Eye (tissue), 1 donor: ENCODE data around the gene OR6K3.
"Not testable (repeated sequence)": the region's sequence is repeated elsewhere in the genome, so short reads cannot be mapped to it uniquely, and the experiment has no call there.

Experiments used
- DNase-seq: peaks from one replicate; pipeline ENCODE4 v3.0.0-alpha.2; 2015

OR6K3 gene, protein sequence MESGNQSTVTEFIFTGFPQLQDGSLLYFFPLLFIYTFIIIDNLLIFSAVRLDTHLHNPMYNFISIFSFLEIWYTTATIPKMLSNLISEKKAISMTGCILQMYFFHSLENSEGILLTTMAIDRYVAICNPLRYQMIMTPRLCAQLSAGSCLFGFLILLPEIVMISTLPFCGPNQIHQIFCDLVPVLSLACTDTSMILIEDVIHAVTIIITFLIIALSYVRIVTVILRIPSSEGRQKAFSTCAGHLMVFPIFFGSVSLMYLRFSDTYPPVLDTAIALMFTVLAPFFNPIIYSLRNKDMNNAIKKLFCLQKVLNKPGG

DNA sequence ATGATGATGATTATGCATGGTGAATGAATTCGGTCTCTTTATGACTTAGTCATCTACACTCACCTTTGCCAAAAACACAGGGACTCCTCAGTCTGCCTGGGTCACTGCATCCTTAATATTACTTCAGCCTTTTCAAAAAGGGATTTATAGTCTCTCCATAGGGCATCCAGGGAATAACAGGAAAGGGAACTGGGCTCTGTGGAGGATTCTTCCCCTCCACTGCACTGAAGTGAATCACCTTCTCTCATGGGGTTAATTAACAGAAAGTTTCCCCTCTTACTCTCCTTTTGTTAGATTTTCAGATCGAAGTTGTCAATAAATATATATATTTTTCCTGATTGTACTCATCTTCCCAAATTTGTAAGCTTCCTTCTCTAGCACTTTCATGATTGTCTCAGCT, at the start of gene OR6K3:
Gene OR6K3 (minus strand): TSS at position 101 of the 400 bp plus-strand sequence. CDS start 2,605 bp downstream, outside the sequence.
- no peak for DNase-seq

DNA sequence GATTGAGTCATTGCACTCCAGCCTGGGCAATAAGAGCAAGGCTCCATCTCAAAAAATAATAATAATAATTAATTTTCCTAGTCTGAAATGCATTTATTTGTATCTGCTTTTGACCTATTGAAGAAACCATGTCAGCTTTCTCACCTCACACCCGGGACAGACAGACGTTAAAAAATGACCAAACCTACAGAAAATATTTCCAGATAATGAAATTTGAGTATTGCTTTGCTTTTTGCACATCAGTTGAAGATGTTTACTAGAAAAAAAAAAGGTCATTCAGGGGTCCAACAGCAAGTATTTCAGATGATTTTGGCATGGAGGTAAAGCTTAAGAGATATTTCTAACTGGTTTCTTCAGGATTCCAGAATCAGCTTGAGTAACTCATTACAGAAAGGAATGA, 33.9 kb upstream of the OR6K3 start, which contains the start of gene OR6K6:
Gene OR6K6 (plus strand): TSS at position 301 of the 400 bp plus-strand sequence. CDS start 168 bp downstream, outside the sequence.
- no peak for DNase-seq

DNA sequence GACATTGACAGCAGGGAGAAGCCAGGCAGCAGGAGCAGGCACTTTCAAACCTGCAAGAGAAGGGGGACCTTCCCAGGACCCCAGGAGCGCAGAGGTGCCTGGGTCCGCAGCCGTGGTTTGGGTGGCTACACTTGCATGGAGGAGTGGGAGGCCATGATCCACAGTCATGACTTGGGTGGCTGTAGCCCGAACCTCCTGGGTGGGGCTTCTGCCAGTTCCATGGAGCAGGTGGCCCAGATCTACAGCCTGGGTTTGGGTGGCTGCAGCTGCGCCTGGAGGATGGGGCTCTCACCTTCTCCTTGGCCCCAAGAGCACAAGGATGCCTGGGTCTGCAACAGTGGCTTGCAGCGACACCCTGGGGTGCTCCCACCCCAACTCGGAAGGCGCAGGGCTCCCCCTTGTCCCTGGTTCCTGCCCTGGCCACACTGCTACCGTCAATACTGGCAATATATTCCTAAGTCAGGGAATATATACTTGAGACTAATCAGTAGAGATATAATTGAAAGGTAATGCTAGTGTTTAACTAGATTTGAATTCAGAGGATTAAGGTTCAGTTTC, 31.7 kb upstream of the OR6K3 start:
- no peak for DNase-seq

DNA sequence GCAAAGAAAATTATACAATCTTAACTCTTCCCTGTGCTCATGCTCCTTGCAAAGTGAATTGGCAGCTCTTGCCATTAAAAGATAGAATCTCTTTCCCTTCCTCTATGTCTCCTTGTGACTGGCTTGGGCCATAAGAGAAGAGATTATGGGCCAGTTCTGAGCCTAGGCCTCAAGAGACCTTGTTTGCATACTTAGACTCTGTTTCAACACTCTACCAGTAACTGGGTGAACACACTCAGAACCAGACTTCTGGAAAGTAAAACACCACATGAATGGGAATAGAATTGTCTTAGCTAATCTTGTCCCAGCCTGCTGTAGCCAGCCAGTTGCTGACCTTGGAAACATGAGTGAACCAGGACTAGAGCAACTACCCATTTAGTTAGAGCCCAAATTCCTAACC, 15.3 kb upstream of the OR6K3 start:
- no peak for DNase-seq

DNA sequence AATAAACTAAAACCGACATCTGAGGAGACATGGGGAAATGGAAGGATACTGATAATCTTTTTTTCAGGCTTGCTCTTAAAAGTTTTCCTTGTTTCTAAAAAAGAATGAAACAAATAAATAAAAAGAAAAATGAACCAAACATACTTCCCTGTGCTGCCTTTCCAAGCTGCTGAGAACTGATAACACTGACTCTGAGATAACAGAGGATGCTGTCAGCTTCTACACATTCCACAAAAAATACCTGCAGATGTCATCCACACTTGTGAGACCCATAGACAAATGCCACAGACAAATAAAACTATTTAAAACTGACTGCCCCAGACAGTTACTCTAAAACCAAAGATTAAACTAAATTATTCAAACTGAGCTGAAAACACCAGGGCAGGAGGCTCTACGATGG, 12.0 kb upstream of the OR6K3 start:
- DNase-seq, result no peak

DNA sequence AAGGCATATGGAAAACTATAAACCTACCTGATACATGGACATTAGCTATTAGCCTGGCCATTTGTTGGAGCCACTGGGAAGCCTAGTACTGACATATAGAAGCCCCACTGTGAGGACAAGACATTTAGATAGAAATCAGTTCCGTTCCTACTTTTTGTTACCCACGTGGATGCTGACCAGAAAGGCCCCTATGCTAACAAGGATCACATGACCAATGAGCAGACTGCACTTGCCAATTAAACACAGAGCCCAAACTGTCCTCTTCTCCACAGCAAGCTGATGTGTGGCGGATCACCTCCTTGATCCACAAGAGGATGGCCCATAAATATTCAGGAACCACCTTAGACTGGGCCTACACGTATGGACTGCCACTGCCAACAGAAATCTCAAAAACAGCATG, 11.2 kb upstream of the OR6K3 start:
- no peak for DNase-seq

DNA sequence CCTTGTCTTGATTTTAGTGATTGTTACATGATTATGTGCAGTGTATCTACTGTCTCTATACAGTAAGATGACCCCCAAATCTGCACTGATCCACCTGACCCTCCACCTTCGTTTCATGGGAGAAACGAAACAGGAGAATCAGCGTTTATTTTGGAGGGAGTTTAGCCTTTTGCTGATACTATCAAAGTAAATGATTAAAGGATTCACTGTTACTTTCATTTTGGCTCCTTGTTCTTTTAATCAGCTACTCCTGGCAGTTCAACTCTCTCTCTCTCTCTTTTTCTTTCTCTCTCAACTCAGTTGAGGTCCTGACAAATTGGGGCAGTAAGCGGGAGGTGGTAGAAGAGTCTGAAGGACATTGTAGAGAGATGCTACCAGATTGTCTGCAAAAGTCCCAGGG, 9.9 kb upstream of the OR6K3 start:
- no peak for DNase-seq

DNA sequence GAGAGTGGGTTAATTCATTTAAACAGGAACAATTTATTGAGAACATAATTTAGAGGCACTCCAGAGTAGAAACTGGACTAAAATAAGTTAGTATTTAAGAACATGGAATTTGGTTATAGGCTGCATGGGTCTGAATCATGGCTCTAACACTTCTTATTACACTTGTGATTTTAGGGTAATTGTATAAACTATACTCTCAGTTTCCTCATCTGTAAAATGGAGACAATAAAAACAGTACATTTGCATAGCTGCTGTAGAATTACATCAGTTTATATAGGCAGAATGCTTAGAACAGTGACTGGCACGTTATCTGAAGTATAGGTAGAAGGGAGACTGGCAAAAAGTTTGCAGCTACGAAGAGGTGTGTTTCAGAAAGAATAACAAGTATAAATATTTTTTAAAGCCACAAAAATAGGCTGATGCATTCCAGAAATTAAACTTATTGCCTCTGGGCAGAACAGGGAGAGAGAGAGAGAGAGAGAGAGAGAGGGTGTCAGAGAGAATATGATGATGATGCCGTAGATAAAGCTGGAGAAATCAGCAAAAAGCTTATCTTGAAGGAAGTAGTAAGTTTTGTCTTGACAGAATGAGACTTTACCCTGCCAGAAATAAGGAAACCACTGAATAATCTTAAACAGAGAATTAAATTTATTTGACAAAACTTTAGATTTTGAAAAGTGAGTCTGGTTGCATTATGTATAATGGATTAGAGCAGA, 8.1 kb upstream of the OR6K3 start:
- no peak for DNase-seq

DNA sequence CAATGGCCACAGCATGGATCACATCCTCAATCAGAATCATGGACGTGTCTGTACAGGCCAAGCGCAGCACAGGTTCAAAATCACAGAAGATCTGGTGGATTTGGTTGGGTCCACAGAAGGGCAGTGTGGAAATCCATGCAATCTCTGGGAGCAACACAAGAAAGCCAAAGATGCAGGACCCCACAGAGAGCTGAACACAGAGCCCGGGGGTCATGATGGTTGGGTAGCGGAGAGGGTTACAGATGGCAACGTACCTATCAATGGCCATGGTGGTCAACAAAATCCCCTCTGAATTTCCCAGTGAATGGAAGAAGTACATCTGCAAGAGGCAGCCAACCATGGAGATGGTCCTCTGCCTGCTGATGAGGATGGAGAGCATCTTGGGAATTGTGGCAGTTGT, 3.9 kb upstream of the OR6K3 start:
- no peak for DNase-seq

DNA sequence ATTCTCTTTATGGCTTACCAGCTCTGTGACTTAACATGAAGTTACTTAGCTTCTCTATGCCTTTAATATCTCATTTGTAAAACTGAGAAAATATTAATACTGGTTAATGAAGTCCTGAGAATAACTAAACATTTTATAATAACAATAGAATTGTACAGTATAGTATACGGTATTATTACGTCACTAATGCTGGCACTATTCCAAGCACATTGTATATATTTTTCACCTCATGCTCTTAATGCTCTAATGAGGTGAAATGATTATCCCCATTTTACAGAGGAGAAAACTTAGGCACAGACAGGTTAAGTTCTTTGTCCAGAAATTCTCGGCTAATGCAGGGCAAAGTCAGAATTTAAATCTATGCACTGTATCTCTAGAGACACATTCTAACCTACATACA, 856 bp downstream of the OR6K3 start:
- no peak for DNase-seq

DNA sequence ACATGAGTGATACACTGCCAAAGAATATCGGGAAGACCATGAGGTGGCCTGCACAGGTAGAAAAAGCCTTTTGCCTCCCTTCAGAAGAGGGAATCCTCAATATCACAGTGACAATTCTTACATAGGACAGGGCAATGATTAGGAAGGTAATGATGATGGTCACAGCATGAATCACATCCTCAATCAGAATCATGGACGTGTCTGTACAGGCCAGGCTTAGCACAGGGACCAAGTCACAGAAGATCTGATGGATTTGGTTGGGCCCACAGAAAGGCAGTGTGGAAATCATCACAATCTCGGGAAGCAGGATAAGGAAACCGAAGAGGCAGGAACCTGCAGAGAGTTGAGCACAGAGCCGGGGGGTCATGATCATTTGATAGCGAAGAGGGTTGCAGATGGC, 3.2 kb downstream of the OR6K3 start:
- DNase-seq, result no peak

DNA sequence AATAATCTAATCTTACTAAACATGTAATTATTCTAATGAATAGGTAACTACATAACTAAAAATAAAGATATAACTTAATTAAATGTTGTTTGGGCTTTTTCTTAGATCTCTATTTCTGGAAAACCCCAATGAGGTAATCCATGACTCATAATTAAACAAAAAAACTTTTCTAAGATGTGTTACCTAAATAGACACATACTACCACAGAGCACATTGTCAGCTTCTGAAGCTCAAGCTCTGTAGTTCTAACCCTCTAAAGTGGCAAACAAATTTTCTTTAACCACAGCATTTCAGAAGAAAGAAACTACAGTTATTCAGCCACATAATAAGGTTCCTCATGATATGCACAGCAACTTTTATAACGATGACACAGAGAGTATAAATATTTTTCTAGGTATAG, 4.2 kb downstream of the OR6K3 start:
- DNase-seq, result no peak

DNA sequence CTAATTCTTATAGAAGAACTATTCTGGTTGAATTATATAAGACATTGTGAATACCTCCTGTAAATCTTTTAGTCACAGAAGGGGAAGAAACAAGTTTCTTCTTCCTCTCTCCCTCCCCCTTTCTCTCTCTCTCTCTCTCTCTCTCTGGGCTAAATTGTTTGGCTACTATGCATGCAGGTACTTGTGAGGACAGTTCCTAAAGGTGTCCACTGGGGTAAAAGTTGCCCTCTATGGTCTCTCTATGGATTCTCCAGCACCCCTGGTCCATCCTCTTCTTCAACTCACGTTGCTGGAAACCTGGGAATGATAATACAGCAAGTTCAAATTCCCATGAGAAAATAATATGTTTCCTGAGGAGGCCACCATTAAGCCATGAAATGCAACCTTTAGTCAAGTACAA, 5.8 kb downstream of the OR6K3 start:
- DNase-seq, result no peak

DNA sequence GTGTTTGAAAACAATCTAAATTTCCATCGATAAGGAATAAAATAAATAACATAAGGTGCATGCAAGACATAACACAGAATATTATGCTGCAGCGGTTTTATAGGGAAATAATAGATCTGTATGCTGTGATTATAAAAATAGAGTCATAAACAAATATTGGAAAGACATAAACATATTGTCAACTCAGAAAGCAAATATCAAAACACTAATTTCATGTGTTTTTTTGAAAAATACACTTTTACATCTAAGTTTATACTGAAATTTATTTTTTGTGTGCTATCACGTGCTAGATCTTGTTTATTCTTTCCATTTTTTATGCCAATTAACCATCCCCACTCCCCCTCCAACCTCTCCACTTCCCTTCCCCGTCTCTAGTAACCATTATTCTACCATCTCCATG, 9.4 kb downstream of the OR6K3 start:
- no peak for DNase-seq

DNA sequence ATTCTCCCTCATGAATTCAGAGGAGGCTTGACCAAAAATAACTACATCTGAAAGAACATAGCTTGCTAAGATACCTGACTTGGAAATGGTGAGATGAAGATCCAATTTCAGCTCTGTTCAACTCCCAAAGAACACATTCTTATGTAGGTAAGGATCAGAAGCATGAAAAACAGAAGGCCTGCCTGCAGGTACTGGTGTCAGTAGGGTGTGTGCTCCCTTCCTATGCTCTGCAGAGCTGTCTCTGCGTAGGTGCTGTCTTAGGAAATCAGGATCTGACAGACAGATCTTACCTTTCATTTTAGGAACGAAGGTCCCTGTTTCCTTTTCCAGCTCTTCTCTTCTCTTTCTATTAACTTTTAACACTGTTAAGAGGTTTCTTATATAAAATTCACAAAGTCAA, 14.4 kb downstream of the OR6K3 start:
- no peak for DNase-seq

DNA sequence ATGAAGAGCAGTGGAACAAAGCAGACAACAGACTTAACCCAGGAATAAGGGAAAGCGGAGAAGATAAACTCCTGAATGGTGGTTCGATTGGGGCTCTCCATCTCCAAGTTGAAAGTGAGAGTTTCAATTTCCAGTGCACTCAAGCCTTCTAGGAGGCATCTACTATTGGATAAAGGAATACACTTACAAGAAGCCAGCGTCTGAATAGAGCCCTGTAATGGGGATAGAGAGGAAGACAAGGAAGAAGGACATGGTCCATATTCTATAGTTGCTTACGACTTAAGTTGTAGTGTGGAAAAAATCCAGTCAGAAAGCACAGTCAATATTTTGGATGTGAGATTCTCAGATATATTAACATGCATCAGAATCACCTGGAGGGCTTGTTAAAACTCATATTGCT, 20.0 kb downstream of the OR6K3 start, which contains the start of gene OR6K2:
Gene OR6K2 (minus strand): TSS at position 101 of the 400 bp plus-strand sequence. CDS start 0 bp downstream, at position 101.
- DNase-seq, result no peak

DNA sequence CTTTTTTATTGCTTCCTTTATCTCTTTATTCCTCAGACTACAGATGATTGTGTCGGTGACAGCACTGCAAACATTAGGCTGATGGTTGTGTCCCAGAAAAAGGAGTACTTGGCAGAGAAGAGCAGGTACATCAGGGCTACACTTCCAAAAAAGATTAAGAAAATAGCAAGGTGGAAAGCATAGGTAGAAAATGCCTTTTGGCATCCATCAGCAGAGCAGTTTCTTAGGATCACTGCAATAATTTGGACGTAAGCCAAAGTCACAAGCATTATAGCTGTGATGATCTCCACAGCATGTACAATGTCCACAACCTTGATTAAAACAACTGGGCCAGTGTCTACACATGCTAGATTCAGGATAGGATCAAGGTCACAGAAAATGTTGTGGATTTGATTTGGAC, 25.9 kb downstream of the OR6K3 start:
- DNase-seq, result no peak

DNA sequence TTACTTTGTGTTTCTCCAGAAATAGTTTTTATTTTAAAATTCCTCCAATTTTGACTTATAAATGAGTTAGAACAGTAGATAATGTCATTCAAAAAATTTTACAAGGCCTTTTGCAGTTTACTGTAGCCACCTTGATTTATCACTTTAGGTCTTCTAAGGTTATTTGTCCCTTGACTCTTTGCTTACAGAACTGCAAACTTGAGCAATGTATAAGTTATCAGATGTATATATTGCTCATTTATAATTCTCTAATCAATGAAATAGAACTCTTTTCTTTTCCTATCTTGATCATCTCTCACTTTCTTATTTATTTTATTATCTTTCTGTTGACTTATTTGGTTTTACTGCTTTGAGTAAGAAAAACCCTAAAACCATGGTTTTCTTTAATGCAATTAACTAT, 28.2 kb downstream of the OR6K3 start:
- no peak for DNase-seq

DNA sequence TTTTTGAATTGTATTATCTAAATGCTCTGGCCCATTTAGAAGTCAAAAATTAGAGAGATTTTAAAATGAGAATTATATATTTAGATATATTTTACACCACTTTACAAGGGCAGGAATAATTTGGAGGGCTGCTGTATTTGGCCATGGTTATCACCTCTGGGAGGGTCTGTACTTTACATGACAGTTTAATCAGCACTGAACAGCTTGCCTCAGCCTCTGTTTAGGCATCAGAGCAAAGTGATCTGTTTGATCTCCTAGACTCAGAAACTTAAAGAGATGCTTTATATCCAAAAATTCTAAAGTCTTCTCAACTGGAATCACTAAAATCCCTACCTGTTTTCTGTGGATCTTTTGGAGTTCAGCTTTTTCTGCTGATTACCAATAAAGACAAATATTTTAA, 28.6 kb downstream of the OR6K3 start:
- no peak for DNase-seq

DNA sequence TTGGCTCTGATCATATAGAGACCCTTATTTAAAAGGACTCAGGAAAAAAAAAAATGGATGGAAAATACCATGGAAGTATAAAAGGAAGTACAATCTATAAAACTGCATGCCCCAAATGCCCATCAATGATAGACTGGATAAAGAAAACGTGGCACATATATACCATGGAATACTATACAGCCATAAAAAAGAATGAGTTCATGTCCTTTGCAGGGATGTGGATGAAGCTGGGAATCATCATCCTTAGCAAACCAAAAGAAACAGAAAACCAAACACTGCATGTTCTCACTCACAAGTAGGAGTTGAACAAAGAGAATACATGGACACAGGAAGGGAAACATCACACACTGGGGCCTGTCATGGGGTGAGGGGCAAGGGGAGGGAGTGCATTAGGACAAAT, 29.4 kb downstream of the OR6K3 start:
- DNase-seq, result not testable (repeated sequence)

DNA sequence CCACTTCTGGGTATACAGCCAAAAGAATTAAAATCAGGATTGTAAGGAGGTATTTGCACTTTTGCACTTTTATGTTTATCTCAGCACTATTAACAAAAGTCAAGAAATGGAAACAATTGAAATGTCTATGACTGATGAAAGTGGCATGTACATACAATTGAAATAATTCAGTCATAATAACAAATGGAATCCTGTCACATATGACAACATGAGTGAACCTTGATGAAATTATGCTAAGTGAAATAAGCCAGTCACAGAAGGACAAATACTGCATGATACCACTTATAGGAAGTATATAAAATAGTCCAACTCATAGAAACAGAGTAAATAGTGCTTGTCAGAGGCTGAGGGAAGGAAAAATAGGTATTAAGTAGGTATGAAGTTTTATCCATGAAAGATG, 30.6 kb downstream of the OR6K3 start:
- no peak for DNase-seq

DNA sequence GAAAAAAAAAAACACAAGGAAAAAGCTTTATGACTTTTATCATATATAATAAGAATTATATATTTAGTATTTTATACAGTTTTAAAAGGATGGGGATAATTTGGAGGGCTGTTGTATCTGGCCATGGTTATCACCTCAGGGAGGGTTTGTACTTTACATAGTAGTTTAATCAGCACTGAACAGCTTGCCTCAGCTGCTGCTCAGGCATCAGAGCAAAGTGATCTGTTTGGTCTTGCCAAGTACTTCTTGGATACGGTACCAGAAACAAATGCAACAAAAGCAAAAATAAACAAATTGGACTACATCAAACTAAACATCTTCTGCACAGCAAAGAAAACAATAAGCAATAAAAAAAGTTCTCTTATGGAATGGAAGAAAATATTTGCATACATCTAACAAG, 31.4 kb downstream of the OR6K3 start:
- no peak for DNase-seq

DNA sequence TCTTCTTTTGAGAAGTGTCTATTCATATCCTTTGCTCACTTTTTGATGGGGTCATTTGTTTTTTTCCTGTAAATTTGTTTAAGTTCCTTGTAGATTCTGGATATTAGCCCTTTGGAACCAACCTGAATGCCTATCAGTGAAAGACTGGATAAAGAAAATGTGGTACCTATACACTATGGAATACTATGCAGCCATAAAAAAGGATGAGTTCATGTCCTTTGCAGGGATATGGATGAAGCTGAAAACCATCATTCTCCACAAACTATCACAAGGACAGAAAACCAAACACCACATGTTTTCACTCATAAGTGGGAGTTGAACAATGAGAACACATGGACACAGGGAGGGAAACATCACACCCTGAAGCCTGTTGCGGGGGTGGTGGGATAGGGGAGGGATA, 32.2 kb downstream of the OR6K3 start:
- DNase-seq, result not testable (repeated sequence)

DNA sequence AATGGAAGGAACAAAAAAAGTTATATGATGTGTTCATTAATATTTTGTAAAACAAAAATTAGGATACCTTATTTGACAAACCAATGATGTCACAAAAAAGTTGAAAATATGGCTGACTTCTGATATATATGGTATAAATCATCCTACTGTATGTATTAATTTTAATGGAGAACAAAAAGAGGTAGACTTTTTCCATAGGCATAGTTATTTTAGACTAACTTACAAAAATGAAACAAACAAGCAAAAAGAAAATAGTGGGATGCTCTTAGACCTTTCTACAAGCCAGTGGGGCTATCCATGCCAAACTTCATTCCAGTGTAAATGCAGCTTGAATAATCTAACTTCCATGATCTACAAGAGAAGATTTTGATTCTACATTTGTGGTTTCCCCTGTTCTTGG, 33.5 kb downstream of the OR6K3 start:
- no peak for DNase-seq
